CD14-positive monocyte (primary cell): ENCODE results near the gene PHF12. TPM values are rescaled to one million over a fixed set of nuclear protein-coding genes. Genes with fewer than 3 reads are reported as not detected.
A peak's percentile ranks its signal among the peaks of the same experiment; 100 is the strongest.

Source experiments
- DNase-seq, 3 donors: peaks; one replicate each; pipeline ENCODE4 v3.0.0-alpha.2; 2011 to 2022
- H2AFZ ChIP-seq: 2 replicates; pipeline ENCODE4 v1.6.0; 2012; ENCODE audit warnings: mild to moderate bottlenecking, low read depth, low read length, inconsistent platforms; ENCODE audit not compliant: insufficient read depth, poor library complexity, severe bottlenecking
- H3K27ac ChIP-seq, 2 donors: 1 replicate in 1 of 2; 2 replicates in 1 of 2; pipeline ENCODE4 v1.5.1; 2012 to 2013; ENCODE audit warnings: low read length in 2 of 2, control low read depth in 1 of 2, inconsistent platforms in 1 of 2, low read depth in 1 of 2, mild to moderate bottlenecking in 1 of 2
- H3K27me3 ChIP-seq, 2 donors: one replicate each; pipeline versions ENCODE4 v1.6.0 to v1.6.1; 2011 to 2013; ENCODE audit warnings: low read length in 2 of 2; ENCODE audit not compliant: control insufficient read depth in 2 of 2, insufficient read depth in 2 of 2
- H3K36me3 ChIP-seq, 2 donors: replicated peaks in 1 of 2; 1 replicate in 1 of 2; 2 replicates in 1 of 2; pipeline versions ENCODE4 v1.5.1 to v1.6.1; 2012 to 2013; ENCODE audit warnings: low read length in 2 of 2, control low read depth in 1 of 2, inconsistent platforms in 1 of 2, mild to moderate bottlenecking in 1 of 2; ENCODE audit not compliant: insufficient read depth in 2 of 2, control insufficient read depth in 1 of 2
- H3K4me1 ChIP-seq, 2 donors: 1 replicate in 1 of 2; 2 replicates in 1 of 2; pipeline versions ENCODE4 v1.5.1 to v1.6.1; 2012 to 2013; ENCODE audit warnings: low read length in 2 of 2, control low read depth in 1 of 2, inconsistent platforms in 1 of 2, mild to moderate bottlenecking in 1 of 2, moderate library complexity in 1 of 2; ENCODE audit not compliant: insufficient read depth in 2 of 2, control insufficient read depth in 1 of 2
- H3K4me2 ChIP-seq: replicated peaks from 2 replicates; pipeline ENCODE3; 2012; ENCODE audit warnings: low read length, moderate library complexity, mild to moderate bottlenecking; ENCODE audit not compliant: poor library complexity, severe bottlenecking; ENCODE audit errors: extremely low read depth
- H3K4me3 ChIP-seq, 3 experiments: fragments of 200-600 bp in 1 of 3; sonication (generic) in 1 of 3; replicated peaks in 1 of 3; 1 replicate in 2 of 3; 2 replicates in 1 of 3; pipeline ENCODE4 v1.5.1; 2011 to 2013; ENCODE audit warnings: low read length in 3 of 3, mild to moderate bottlenecking in 3 of 3, control low read depth in 2 of 3, low read depth in 2 of 3, inconsistent platforms in 1 of 3, moderate library complexity in 1 of 3
- H3K79me2 ChIP-seq: 2 replicates; pipeline ENCODE4 v1.6.0; 2012; ENCODE audit warnings: mild to moderate bottlenecking, control low read depth, inconsistent platforms, low read length, moderate library complexity; ENCODE audit not compliant: insufficient read depth
- H3K9ac ChIP-seq: 2 replicates; pipeline ENCODE4 v1.6.0; 2017; ENCODE audit warnings: low read length, mild to moderate bottlenecking; ENCODE audit not compliant: insufficient read depth, poor library complexity, severe bottlenecking
- H3K9me3 ChIP-seq, 2 donors: replicated peaks in 1 of 2; 1 replicate in 1 of 2; 2 replicates in 1 of 2; pipeline versions ENCODE4 v1.5.1 to v1.6.1; 2012 to 2013; ENCODE audit warnings: low read length in 2 of 2, control low read depth in 1 of 2; ENCODE audit not compliant: control insufficient read depth in 1 of 2, insufficient read depth in 1 of 2
- H4K20me1 ChIP-seq: 2 replicates; pipeline ENCODE4 v1.6.0; 2012; ENCODE audit warnings: mild to moderate bottlenecking, low read length, control low read depth, moderate library complexity; ENCODE audit not compliant: insufficient read depth
- H3K27ac Mint-ChIP-seq, 7 donors: one replicate each; pipeline ENCODE4 v1.8.0; 2020; ENCODE audit warnings: mild to moderate bottlenecking in 7 of 7, mixed read lengths in 7 of 7, moderate library complexity in 6 of 7, inconsistent platforms in 2 of 7
- H3K27me3 Mint-ChIP-seq, 3 donors: one replicate each; pipeline ENCODE4 v1.8.0; 2021 to 2022; ENCODE audit warnings: low read depth in 3 of 3, mild to moderate bottlenecking in 3 of 3, mixed read lengths in 3 of 3, moderate library complexity in 3 of 3, inconsistent platforms in 1 of 3
- H3K36me3 Mint-ChIP-seq, 2 donors: one replicate each; pipeline ENCODE4 v1.8.0; 2020; ENCODE audit warnings: mixed read lengths in 2 of 2, inconsistent platforms in 1 of 2, mild to moderate bottlenecking in 1 of 2
- H3K4me1 Mint-ChIP-seq: one replicate; pipeline ENCODE4 v1.8.0; 2020; ENCODE audit warnings: mild to moderate bottlenecking, mixed read lengths
- H3K4me3 Mint-ChIP-seq, 2 donors: one replicate each; pipeline ENCODE4 v1.8.0; 2020; ENCODE audit warnings: mild to moderate bottlenecking in 2 of 2, mixed read lengths in 2 of 2, moderate library complexity in 1 of 2
- H3K9me3 Mint-ChIP-seq, 7 donors: one replicate each; pipeline ENCODE4 v1.8.0; 2020 to 2022; ENCODE audit warnings: mixed read lengths in 7 of 7, mild to moderate bottlenecking in 6 of 7, moderate library complexity in 6 of 7, inconsistent platforms in 2 of 7
- CTCF ChIP-seq: fragments of 200-600 bp; IDR thresholded peaks from one replicate; pipeline ENCODE4 v1.8.0; 2022; ENCODE audit warnings: antibody characterized with exemption, mild to moderate bottlenecking
- WGBS: methylation state at CpG from one replicate; pipeline ENCODE4 v1.1.5; 2013; ENCODE audit warnings: missing lambda C conversion rate; ENCODE audit not compliant: insufficient coverage; 5-methylcytosine and 5-hydroxymethylcytosine counted together
- intact Hi-C, 2 donors: fragments of 100-400 bp; cut with micrococcal nuclease; formaldehyde crosslinking; loops; one replicate each; pipeline versions ENCODE4 v1.15.0 to v1.15.1; 2023
- polyA plus RNA-seq, 3 donors: library from polyadenylated mRNA; depleted of rRNA in 1 of 3; unstranded in 2 of 3; stranded (reverse) in 1 of 3; fragments of 300-500 nt in 2 of 3; fragments of >200 nt in 1 of 3; fragmentation: Illumina TruSeq in 2 of 3; gene quantifications; 1 replicate in 2 of 3; 2 replicates in 1 of 3; pipeline ENCODE4 v1.2.3, GENCODE V29; 2012 to 2021

PHF12 gene
- polyA plus RNA-seq, 3 donors, result 1.4 to 62.5 (median 2.5) TPM

- H3K4me1 Mint-ChIP-seq, result no peaks in the 10 kb centered on the region
- Histone ChIP-seq H3K79me2 (peaks cover 17% of the 10 kb centered on the region), H4K20me1 (peaks cover 46% of the 10 kb centered on the region), H3K9me3 (no peaks in the 10 kb centered on the region), H3K36me3 (peaks cover 94 to 100% of the 10 kb centered on the region in 2 donors), H3K4me3 (no peak overlapping the region), H3K27ac (peak overlapping the region in 1 of 2 donors; percentile 5), H2AFZ (no peak overlapping the region), H3K4me1 (no peaks in the 10 kb centered on the region), H3K4me2 (no peak overlapping the region), H3K9ac (no peak overlapping the region), H3K27me3 (no peaks in the 10 kb centered on the region)
- H3K9me3 Mint-ChIP-seq, result no peaks in the 10 kb centered on the region
- H3K27me3 Mint-ChIP-seq, result peaks cover 0 to 3% (median 0%) of the 10 kb centered on the region in 3 donors
- intact Hi-C loops, result no loop called here
- peaks cover 84 to 97% of the 10 kb centered on the region in 2 donors for H3K36me3 Mint-ChIP-seq
- WGBS, result no CpG with 5 or more reads among the region's 2 CpGs
- H3K4me3 Mint-ChIP-seq, result no peak overlapping the region
- TF ChIP-seq CTCF, result no peak
- no peak overlapping the region for H3K27ac Mint-ChIP-seq
- no peak for DNase-seq
Measured at GRCh38 chr17:28918295-28918694, 33.0 kb downstream of the PHF12 start.

- H4K20me1 ChIP-seq, result peaks cover 55% of the 10 kb centered on the region
- no peak for TF ChIP-seq CTCF
- H3K4me1 ChIP-seq, result no peaks in the 10 kb centered on the region
- intact Hi-C loops, result no loop called here
- Mint-ChIP-seq H3K4me3 (no peak overlapping the region), H3K4me1 (no peaks in the 10 kb centered on the region), H3K27me3 (peaks cover 0 to 3% (median 0%) of the 10 kb centered on the region in 3 donors), H3K27ac (peak overlapping the region in 6 of 7 donors; percentile 23 to 75 (median 62)), H3K9me3 (no peaks in the 10 kb centered on the region), H3K36me3 (peaks cover 87 to 97% of the 10 kb centered on the region in 2 donors)
- no peak for DNase-seq
- no peak overlapping the region for H3K4me3 ChIP-seq
- H3K27ac ChIP-seq, result peak overlapping the region in 1 of 2 donors; percentile 33
- 100% methylated on average over 2 of the region's 5 CpGs for WGBS
- no peak overlapping the region for H3K4me2 ChIP-seq
- no peaks in the 10 kb centered on the region for H3K27me3 ChIP-seq
- peaks cover 9% of the 10 kb centered on the region for H3K79me2 ChIP-seq
- H3K36me3 ChIP-seq, result peaks cover 95 to 100% of the 10 kb centered on the region in 2 donors
- no peak overlapping the region for H3K9ac ChIP-seq
- H3K9me3 ChIP-seq, result no peaks in the 10 kb centered on the region
- no peak overlapping the region for H2AFZ ChIP-seq
Measured at GRCh38 chr17:28917465-28917864, 33.9 kb downstream of the PHF12 start.
